Central memory CD8-positive, alpha-beta T cell (primary cell): ENCODE data around the gene MAN2A1.

Source experiments
- ATAC-seq: fragments of 150-1000 bp; cut with Tn5 transposase; replicated peaks from 2 replicates; pipeline ENCODE4 v1.10.0; 2022; ENCODE audit warnings: mild to moderate bottlenecking, moderate FRiP score, moderate number of reproducible peaks; ENCODE audit not compliant: poor library complexity, severe bottlenecking; ENCODE audit errors: extremely low read depth
- DNase-seq, 2 donors: peaks; one replicate each; pipeline ENCODE4 v3.0.0; 2021; ENCODE audit warnings: low spot score in 2 of 2
- H3K27ac Mint-ChIP-seq: one replicate; pipeline ENCODE4 v1.8.0; 2022; ENCODE audit warnings: low read depth, mild to moderate bottlenecking, moderate library complexity, mixed read lengths
- H3K27me3 Mint-ChIP-seq: one replicate; pipeline ENCODE4 v1.8.0; 2022; ENCODE audit warnings: mixed read lengths
- H3K36me3 Mint-ChIP-seq: one replicate; pipeline ENCODE4 v1.8.0; 2022; ENCODE audit warnings: mild to moderate bottlenecking, moderate library complexity, mixed read lengths; ENCODE audit not compliant: insufficient read depth
- H3K4me1 Mint-ChIP-seq: one replicate; pipeline ENCODE4 v1.8.0; 2022; ENCODE audit warnings: mixed read lengths
- H3K4me3 Mint-ChIP-seq: one replicate; pipeline ENCODE4 v1.8.0; 2022; ENCODE audit warnings: mild to moderate bottlenecking, moderate library complexity, mixed read lengths
- H3K9me3 Mint-ChIP-seq: one replicate; pipeline ENCODE4 v1.8.0; 2022; ENCODE audit warnings: mixed read lengths

The MAN2A1 gene

DNA sequence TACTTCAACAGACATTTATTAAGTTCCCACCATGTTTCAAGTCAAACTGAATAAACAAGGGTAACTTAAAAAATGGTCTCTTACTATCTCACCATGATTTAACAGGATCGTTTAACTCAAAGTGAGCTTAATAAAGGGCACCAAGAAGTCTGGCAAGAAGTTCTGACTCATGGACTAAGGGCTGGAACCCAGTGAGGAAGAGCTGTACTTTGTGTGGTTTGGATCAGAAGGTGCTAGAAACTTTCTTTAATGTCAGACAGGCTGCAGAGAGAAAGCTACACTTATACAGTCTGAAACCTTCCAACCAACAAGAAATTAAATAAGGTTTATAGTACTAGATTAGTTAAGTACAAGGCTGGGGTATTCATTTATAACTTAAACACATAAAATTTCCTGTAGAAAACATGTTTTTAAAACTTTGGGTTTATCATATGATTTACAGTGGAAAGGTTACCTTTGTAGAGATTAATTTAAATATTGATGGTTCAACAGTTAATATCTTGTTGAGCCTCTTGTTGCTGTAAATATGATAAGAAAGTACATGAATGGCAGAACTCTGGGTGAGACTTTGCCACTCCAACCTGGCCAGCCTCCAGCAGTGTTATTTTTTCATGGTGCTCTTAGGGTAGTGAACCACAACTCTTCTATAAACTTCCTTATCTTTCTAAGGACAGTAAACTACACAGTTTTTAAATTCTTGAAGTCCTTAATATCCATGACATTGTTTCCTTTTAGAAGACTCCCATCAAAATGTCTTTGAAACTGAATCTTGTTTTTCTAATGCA lies 162.8 kb downstream of the MAN2A1 start:
- DNase-seq (no peak), ATAC-seq (peak; percentile 44)
- H3K4me3 Mint-ChIP-seq = no peak overlapping the region
- peaks cover 59% of the 10 kb centered on the region for H3K4me1 Mint-ChIP-seq
- H3K27me3 Mint-ChIP-seq = no peaks in the 10 kb centered on the region
- H3K9me3 Mint-ChIP-seq = no peaks in the 10 kb centered on the region
- peak overlapping the region; percentile 95 for H3K27ac Mint-ChIP-seq
- H3K36me3 Mint-ChIP-seq = peaks cover 14% of the 10 kb centered on the region

DNA sequence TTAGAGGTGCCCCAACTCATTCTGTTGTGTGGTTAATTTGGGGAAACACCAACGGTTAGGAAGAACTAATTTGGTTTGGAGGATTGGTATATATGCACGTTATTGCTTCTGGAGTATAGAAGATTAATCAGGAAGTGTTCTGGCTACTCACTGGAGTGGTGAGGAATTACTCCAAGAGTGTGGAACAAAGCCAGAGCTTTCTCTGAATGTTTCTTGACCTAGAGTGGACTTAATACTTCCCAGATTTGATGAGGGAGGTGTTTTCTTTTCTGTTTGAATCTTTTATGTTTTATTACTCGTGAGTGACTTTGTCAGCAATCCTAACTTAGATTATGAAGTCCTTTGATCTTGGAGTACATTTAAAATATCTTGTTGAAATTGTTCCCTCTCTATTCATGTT lies 163.7 kb downstream of the MAN2A1 start:
- no peak for ATAC-seq
- peaks cover 14% of the 10 kb centered on the region for H3K36me3 Mint-ChIP-seq
- no peak overlapping the region for H3K4me3 Mint-ChIP-seq
- DNase-seq = no peak
- no peak overlapping the region for H3K27ac Mint-ChIP-seq
- no peaks in the 10 kb centered on the region for H3K27me3 Mint-ChIP-seq
- no peaks in the 10 kb centered on the region for H3K9me3 Mint-ChIP-seq
- peaks cover 64% of the 10 kb centered on the region for H3K4me1 Mint-ChIP-seq

DNA sequence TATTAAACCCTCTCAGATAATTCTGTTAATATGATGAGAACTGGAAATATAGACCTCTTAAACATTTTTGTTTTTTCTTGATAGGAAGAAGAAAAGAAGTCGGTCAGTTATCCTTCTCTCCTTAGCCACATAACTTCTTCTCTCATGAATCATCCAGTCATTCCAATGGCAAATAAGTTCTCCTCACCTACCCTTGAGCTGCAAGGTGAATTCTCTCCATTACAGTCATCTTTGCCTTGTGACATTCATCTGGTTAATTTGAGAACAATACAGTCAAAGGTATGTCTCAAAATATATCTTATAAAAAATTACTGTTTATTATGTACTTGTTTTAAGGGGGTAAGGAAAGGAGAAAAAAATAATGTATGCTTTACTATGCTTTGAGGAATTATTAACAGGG lies 165.3 kb downstream of the MAN2A1 start:
- Mint-ChIP-seq H3K27me3 (no peaks in the 10 kb centered on the region), H3K4me1 (peaks cover 63% of the 10 kb centered on the region), H3K9me3 (no peaks in the 10 kb centered on the region), H3K36me3 (peaks cover 7% of the 10 kb centered on the region), H3K4me3 (no peak overlapping the region), H3K27ac (peak overlapping the region; percentile 36)
- DNase-seq = no peak
- ATAC-seq = no peak

DNA sequence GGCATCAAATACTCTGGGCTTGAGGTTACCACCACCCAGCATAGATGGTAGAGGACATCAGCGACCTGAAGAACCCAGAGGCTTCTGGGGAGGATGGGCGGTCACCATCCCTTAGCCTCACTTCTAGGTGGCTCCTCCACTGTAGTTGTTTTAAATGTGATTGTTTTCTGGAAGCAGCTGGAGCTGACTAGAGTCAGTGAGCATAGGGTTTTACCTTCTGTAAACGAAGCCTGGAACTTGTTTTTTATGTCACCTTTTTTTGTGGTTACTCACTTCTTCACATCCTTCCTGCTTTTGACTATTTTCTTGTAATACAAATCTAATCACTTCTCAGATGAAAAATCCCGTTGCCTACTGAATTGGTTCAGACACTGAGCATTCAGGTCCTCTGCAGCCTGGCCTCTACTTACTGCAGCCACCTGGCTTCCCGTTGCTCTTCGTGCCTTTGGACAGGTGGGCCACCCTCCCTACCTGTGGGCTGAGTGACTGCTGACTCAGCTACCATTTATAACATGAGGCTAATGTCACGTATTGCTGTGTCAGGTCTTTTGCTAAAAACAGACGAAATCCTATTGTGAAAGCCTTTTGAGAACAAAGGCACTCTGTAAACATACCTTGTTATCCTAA lies 167.8 kb downstream of the MAN2A1 start:
- H3K27me3 Mint-ChIP-seq = no peaks in the 10 kb centered on the region
- H3K4me1 Mint-ChIP-seq = peaks cover 64% of the 10 kb centered on the region
- DNase-seq (peak in 1 of 2 donors; percentile 12), ATAC-seq (peak; percentile 84)
- peak overlapping the region; percentile 64 for H3K4me3 Mint-ChIP-seq
- peak overlapping the region; percentile 85 for H3K27ac Mint-ChIP-seq
- no peaks in the 10 kb centered on the region for H3K9me3 Mint-ChIP-seq
- H3K36me3 Mint-ChIP-seq = peaks cover 6% of the 10 kb centered on the region

DNA sequence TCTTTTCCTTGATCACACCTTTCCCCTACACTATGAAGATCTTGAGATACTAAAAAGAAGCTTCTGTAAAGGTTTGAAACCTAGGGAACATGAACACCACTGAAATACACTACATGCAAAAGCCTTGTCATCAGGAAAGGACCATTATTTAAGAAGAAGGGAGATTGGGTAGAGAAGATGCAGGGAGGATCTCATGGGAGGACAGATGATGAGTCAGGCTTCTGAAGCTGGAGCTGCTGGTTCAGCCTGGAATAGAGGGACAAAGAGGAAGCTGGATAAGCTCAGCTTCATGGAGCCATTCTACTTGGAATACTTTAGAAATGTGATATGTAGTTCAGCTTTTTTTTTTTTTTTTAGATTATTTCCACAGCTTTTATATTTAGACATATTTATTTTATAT lies 169.8 kb downstream of the MAN2A1 start:
- H3K4me3 Mint-ChIP-seq = no peak overlapping the region
- H3K27me3 Mint-ChIP-seq = no peaks in the 10 kb centered on the region
- H3K4me1 Mint-ChIP-seq = peaks cover 66% of the 10 kb centered on the region
- H3K9me3 Mint-ChIP-seq = no peaks in the 10 kb centered on the region
- DNase-seq (no peak), ATAC-seq (no peak)
- H3K27ac Mint-ChIP-seq = peak overlapping the region; percentile 71
- peaks cover 10% of the 10 kb centered on the region for H3K36me3 Mint-ChIP-seq

DNA sequence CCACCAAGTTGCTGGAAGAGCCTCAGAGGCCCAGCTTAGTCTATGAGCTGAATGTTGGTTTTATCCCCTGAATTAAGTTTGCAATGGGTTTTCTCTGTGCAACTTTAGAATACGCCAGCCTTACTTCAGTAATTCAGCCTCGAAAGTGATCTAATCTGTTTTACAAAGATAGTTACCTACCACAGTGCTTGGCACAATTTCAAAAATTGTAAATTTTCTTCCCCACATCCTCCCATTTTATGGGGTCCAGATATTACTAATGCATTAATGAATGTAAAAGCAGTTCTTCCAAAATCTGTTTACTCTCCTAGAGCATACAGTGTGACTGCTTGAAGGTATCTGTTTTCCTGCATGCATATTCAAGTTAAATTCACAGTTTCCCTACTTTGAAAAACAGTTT lies 172.6 kb downstream of the MAN2A1 start:
- Mint-ChIP-seq H3K4me3 (no peak overlapping the region), H3K27ac (no peak overlapping the region), H3K36me3 (peaks cover 19% of the 10 kb centered on the region), H3K4me1 (peaks cover 64% of the 10 kb centered on the region), H3K9me3 (no peaks in the 10 kb centered on the region), H3K27me3 (no peaks in the 10 kb centered on the region)
- no peak for ATAC-seq
- no peak for DNase-seq

DNA sequence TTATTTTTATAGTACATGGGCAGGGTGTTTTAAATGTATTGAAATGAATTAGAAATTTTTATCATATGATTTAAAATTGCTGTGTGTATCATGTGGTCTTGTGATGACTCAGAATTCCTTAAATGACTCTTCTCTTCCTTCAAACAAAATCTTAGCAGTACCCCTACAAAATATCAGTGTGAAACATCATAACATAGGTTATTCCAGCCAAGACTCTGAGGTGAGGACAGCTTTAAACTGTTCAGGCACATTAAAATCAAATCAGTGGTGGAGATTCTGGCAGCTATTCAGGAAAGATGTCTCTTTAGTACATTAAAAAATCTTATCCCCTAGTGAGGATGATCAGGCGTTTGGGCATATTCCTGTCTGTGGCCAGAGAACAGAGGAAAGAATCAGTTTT lies 174.0 kb downstream of the MAN2A1 start:
- H3K27me3 Mint-ChIP-seq = no peaks in the 10 kb centered on the region
- H3K4me3 Mint-ChIP-seq = no peak overlapping the region
- no peak for DNase-seq
- peak overlapping the region; percentile 49 for H3K27ac Mint-ChIP-seq
- ATAC-seq = no peak
- H3K36me3 Mint-ChIP-seq = peaks cover 23% of the 10 kb centered on the region
- no peaks in the 10 kb centered on the region for H3K9me3 Mint-ChIP-seq
- peaks cover 62% of the 10 kb centered on the region for H3K4me1 Mint-ChIP-seq

DNA sequence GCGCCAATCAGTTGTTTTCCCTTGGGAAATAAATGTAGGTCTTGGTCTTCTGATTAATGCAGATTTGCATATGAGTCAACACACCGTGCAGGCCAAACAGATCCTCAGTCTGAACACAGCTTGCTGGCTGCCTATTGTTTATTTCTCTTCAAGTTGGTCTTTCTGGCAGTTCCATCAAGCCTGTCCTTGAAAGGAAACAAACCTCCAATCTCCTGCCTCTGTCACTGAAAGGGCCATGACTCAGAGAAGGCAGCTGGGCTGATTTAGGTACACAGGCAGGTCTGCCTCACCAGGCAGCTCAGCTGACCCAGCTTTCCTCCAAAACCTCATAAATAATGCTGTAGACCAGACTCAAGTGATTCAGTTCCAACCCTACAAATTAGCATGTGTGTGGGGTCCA lies 175.9 kb downstream of the MAN2A1 start:
- Mint-ChIP-seq H3K36me3 (peaks cover 25% of the 10 kb centered on the region), H3K9me3 (no peaks in the 10 kb centered on the region), H3K27ac (peak overlapping the region; percentile 55), H3K4me1 (peaks cover 60% of the 10 kb centered on the region), H3K27me3 (no peaks in the 10 kb centered on the region), H3K4me3 (no peak overlapping the region)
- ATAC-seq (no peak), DNase-seq (no peak)

DNA sequence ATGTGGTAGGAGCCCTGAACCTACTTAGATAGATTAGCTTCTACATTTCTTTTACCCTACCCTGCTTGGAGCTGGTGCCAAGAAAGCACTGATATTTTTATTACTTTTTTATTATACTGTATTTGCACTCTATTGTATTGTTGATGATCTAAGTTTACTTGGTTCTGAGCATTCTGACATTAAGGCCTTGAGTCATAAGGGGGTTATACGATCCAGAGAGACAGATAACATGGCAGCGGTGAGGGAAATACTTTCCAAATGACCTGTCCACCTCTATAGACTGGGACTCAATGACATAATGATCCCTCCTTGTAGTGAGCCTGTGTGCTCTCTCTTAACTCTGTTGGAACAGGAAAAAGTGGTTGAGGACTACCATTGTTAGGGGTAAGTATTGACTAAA lies 176.3 kb downstream of the MAN2A1 start:
- Mint-ChIP-seq H3K36me3 (peaks cover 25% of the 10 kb centered on the region), H3K9me3 (no peaks in the 10 kb centered on the region), H3K27me3 (no peaks in the 10 kb centered on the region), H3K4me3 (no peak overlapping the region), H3K27ac (peak overlapping the region; percentile 55), H3K4me1 (peaks cover 60% of the 10 kb centered on the region)
- DNase-seq (no peak), ATAC-seq (no peak)

DNA sequence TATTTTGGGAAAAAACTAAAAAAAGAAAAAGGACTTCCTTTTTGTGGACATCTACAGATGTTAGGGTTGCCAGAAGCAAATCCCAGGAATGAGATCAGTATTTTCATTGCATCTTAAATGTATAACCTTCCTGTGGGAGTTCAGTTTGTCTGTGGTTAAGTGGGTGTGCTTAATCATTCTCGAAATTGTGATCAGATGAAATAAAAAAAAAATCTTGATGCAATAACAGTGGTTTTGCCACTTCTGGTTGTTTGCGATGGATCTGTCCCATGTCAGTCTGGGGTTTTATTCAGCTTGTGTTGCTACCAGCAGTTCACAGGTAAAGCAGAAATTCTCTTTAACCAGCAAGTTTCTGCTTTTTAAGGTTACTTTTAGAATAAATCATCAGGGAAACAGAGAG lies 179.0 kb downstream of the MAN2A1 start:
- no peak for ATAC-seq

DNA sequence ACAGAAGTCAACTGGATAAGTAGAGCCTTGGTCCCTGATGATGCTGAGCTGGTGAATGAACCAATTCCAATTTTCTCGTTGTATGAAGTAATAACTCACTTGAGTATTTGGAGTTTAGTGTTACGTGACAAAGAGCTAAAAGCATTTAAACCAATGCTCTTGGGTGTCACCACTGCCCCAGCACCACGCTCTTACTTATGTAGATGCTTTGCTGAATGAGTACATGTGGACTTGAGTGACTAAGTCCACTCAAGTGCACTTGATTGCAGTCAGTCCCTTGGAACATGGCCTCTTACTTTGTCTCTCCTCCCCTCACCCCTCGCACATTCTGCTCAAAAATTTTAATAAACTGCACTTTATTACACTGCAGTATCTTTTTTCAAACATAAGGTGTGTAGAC lies 184.0 kb downstream of the MAN2A1 start:
- Mint-ChIP-seq H3K4me1 (peaks cover 28% of the 10 kb centered on the region), H3K9me3 (no peaks in the 10 kb centered on the region), H3K4me3 (no peak overlapping the region), H3K27me3 (no peaks in the 10 kb centered on the region), H3K27ac (no peak overlapping the region), H3K36me3 (peaks cover 3% of the 10 kb centered on the region)
- DNase-seq = no peak
- ATAC-seq = no peak

More for the DNA sequence above, 179.0 kb downstream of the MAN2A1 start:
- Mint-ChIP-seq H3K36me3 (peaks cover 21% of the 10 kb centered on the region), H3K27me3 (no peaks in the 10 kb centered on the region), H3K4me3 (peak overlapping the region; percentile 27), H3K27ac (no peak overlapping the region), H3K9me3 (no peaks in the 10 kb centered on the region), H3K4me1 (peaks cover 52% of the 10 kb centered on the region)
- DNase-seq = no peak

DNA sequence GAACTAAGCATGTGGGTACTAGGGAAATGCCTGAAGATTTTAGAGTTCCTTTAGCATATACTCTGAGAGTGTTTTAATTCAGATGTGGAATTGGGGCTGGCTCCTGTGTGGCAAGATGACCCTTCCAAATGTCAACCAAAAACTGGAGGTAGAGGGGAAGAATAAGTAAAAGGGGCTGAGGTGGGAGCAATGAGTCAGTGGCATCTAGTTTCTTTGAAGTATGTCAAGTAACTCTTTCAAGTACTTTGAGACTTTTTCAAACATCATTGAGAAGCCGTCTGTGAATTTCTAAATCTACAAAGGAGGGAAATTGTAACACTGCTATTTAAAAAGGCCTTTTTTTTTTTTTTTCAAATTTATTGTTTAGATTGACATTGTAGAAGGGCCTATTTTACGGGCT lies 184.4 kb downstream of the MAN2A1 start:
- DNase-seq (no peak), ATAC-seq (no peak)
- Mint-ChIP-seq H3K36me3 (peaks cover under 1% of the 10 kb centered on the region), H3K4me3 (no peak overlapping the region), H3K9me3 (no peaks in the 10 kb centered on the region), H3K27me3 (no peaks in the 10 kb centered on the region), H3K4me1 (peaks cover 24% of the 10 kb centered on the region), H3K27ac (no peak overlapping the region)

DNA sequence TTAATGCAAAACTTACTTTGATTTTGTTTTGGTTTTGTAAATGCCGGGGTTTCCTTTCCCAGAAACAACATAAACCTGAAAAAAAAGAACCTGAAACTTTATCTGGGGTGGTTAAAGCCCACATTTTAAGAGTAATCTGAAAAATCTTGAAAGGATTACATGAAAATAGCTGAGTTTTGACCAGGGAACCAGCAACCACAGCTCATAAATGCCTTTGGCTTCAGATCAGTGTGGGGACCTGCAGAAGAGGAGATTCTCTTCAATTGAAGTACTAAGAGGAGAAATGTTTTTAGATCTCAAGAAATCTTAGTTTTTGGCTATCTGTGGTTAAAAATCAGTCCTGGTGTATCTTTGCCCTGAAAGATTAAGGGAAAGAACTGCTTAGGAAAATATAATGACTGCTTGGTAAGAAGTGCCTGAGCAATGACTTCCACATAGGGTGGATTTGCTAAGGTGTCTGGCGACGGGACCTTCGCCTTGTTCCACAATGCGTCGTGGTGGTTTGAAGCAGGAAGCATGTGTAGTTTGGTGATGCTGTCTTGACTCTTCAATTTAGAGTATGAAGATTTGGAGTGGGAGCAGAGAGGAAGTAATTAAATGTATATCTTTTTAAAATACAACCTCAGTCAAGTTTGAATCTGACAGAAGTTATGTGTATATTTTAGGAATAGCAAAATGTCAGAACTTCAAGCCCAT lies 186.5 kb downstream of the MAN2A1 start:
- Mint-ChIP-seq H3K4me1 (peaks cover 12% of the 10 kb centered on the region), H3K27ac (no peak overlapping the region), H3K4me3 (no peak overlapping the region), H3K36me3 (peaks cover 2% of the 10 kb centered on the region), H3K27me3 (no peaks in the 10 kb centered on the region), H3K9me3 (no peaks in the 10 kb centered on the region)
- ATAC-seq = no peak
- DNase-seq = no peak
